Heart left ventricle (tissue), 13 donors: ENCODE data around the gene PCSK5.

ENCODE experiments used
- POLR2A ChIP-seq, 2 donors: fragments of 450-650 bp; IDR thresholded peaks; one replicate each; pipeline ENCODE4 v1.6.1; 2017; ENCODE audit warnings: antibody characterized with exemption in 2 of 2, mild to moderate bottlenecking in 2 of 2, moderate library complexity in 2 of 2
- TF ChIP-seq, protein P1 (sequence below), 12 donors: fragments of 200-600 bp; sonication (generic) in 4 of 12; IDR thresholded peaks; one replicate each; pipeline versions ENCODE4 v1.5.0 to v1.8.0; 2018 to 2022; ENCODE audit warnings: antibody characterized with exemption in 12 of 12, mild to moderate bottlenecking in 5 of 12
- donor health status: ischemic (EF 13 %, LVEDD 7.1; RV severe dilation, severe dysfunction).
- donor health status: DM: no; HTN: yes; CAD: no.
- donor health status: DM: no; HTN: no; CAD: no.
- donor health status: ischemic (EF 25% LVEDD 6.9; RV normal size, moderate dysfunction).
- donor health status: ischemic (EF 25% LVEDD 5.7; RV mildly dilated, moderate dysfunction).
- donor health status: ischemic (EF 35%, LVEDD 5.7; RV mildly dilated, moderate dysfunction).
- donor health status: nonischemic (EF 11% LVEDD 7.7; RV severe dilation, severe dysfunction).
- donor health status: DM: yes; HTN: yes; CAD: no.
- donor health status: PGD.
- donor health status: ischemic (EF 29% LVEDD 5.4; RV normal size, mild dysfunction).
- donor health status: nonischemic (EF 23%, LVEDD 6.1; RV moderate dilation, normal function).

DNA sequence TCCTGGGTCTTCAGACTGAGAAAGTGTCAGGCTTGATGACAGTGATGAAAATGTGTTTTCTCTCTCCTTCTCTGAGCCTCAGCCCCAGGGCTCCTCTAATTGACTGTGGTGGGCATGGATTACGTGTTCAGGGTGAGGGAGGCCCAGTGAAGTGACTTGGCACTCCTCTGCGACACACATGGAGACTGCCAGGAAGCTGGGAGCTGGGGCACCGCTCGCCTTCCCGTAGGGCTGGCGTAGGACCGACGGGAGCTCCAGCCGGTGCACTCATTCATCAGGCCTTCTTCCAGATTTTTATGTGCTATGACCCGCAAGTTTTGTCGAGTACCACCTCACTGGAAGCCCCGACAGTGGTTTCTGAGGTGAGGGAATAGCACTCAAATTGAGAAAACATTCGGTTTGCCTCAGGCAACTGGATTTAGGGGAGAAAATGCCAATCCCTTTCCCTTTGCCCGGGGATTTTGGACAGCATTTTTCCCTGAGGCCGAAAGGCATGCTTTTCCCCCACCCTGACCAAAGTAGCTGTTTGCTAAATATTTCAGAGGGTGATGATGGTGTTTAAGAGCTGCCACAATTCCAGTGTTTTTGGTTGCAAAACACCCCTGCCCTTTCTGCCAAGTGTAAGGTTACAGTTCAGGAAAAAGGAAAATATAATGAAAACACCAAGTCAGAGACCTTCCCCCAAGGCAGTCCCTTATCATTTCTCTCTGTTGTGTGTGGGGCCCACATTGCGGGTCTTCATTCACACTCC, 83.7 kb downstream of the PCSK5 start:
- TF ChIP-seq, protein P1, sequence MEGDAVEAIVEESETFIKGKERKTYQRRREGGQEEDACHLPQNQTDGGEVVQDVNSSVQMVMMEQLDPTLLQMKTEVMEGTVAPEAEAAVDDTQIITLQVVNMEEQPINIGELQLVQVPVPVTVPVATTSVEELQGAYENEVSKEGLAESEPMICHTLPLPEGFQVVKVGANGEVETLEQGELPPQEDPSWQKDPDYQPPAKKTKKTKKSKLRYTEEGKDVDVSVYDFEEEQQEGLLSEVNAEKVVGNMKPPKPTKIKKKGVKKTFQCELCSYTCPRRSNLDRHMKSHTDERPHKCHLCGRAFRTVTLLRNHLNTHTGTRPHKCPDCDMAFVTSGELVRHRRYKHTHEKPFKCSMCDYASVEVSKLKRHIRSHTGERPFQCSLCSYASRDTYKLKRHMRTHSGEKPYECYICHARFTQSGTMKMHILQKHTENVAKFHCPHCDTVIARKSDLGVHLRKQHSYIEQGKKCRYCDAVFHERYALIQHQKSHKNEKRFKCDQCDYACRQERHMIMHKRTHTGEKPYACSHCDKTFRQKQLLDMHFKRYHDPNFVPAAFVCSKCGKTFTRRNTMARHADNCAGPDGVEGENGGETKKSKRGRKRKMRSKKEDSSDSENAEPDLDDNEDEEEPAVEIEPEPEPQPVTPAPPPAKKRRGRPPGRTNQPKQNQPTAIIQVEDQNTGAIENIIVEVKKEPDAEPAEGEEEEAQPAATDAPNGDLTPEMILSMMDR (IDR thresholded peaks at IDR 0.05) = no peak
- TF ChIP-seq POLR2A (IDR thresholded peaks at IDR 0.05) = no peak
